Muscle layer of colon (tissue), 2 donors: ENCODE data around the gene RASGRF1.

Experiments
- H3K27ac ChIP-seq: one replicate; pipeline ENCODE4 v1.7.0; 2013; ENCODE audit warnings: low read depth, mild to moderate bottlenecking, low read length, moderate library complexity
- H3K27me3 ChIP-seq, 2 donors: one replicate each; pipeline ENCODE4 v1.7.0; 2013; ENCODE audit warnings: low read length in 2 of 2, mild to moderate bottlenecking in 2 of 2; ENCODE audit not compliant: insufficient read depth in 2 of 2, control insufficient read depth in 1 of 2
- H3K36me3 ChIP-seq: one replicate; pipeline ENCODE4 v1.7.0; 2013; ENCODE audit warnings: mild to moderate bottlenecking, low read length; ENCODE audit not compliant: insufficient read depth
- H3K4me1 ChIP-seq: one replicate; pipeline ENCODE4 v1.7.0; 2013; ENCODE audit warnings: mild to moderate bottlenecking, low read length; ENCODE audit not compliant: insufficient read depth
- H3K4me3 ChIP-seq, 2 donors: one replicate each; pipeline ENCODE4 v1.7.0; 2013; ENCODE audit warnings: low read length in 2 of 2, low read depth in 1 of 2, mild to moderate bottlenecking in 1 of 2, moderate library complexity in 1 of 2
- H3K9ac ChIP-seq: one replicate; pipeline ENCODE4 v1.7.0; 2013; ENCODE audit warnings: low read length
- H3K9me3 ChIP-seq: one replicate; pipeline ENCODE4 v1.7.0; 2013; ENCODE audit warnings: mild to moderate bottlenecking, low read length
- donor health status: abdominal sarcoma.
- donor health status: Adenocarcinoma of cecum.

The RASGRF1 gene

DNA sequence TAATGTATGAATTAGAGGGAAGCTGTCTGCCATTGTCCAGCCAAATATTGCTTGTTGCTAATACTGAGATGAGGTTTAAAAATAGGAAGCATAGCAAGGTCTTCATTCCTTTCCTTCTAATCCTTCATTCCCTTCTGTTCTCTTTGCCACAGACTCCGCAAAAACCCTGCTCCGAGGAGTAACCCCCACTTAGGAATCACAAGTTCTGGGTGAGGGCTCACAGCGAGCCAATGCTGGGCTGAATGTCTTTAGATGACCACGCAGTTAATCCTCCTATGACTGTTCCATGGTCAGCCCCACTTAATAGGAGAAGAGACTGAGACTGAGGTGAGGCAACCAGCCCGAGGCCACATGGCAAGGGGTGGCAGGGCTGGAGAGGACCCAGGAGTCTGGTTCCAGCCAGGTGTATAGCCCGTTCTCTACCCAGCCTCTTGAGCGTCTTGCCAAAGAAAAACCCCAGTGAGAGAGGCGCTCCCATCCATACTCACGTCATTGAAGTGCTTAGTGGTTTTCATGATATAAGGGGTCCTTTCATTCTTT, 100.8 kb downstream of the RASGRF1 start:
- H3K4me1 ChIP-seq = peaks cover 23% of the 10 kb centered on the region
- no peak overlapping the region for H3K27ac ChIP-seq
- H3K9ac ChIP-seq = no peak overlapping the region
- no peak overlapping the region for H3K4me3 ChIP-seq
- H3K36me3 ChIP-seq = no peaks in the 10 kb centered on the region
- no peaks in the 10 kb centered on the region for H3K27me3 ChIP-seq
- H3K9me3 ChIP-seq = no peaks in the 10 kb centered on the region

DNA sequence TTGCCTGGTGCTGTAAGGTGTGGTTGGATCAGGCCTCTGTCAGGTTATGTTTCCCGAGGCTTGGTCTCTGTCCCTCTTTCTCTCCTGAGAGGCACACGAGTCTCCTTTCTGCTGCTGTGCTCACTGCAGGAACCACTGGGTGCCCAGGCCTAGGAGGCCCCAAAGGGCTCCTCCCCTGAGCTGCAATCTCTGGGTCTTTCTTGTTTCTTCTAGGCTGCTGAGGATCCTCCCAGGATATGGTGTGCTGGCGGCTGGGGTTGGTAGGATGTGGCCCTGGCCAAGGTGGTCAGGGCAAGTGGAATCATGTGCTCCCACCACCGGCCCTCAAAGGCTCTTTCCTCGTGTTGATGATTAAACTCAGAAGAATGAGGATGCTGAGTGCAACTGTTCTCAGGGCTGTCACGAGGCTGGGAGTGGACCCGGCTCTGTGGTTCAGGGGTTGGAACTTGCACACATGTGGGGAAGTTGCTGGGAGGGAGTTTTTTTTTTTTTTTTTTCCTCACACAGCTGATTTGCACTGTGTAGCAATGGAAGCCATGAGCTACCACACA, 102.1 kb downstream of the RASGRF1 start:
- H3K27me3 ChIP-seq = no peaks in the 10 kb centered on the region
- H3K9me3 ChIP-seq = no peaks in the 10 kb centered on the region
- H3K27ac ChIP-seq = no peak overlapping the region
- H3K36me3 ChIP-seq = no peaks in the 10 kb centered on the region
- H3K4me1 ChIP-seq = peaks cover 23% of the 10 kb centered on the region
- no peak overlapping the region for H3K9ac ChIP-seq
- H3K4me3 ChIP-seq = no peak overlapping the region

DNA sequence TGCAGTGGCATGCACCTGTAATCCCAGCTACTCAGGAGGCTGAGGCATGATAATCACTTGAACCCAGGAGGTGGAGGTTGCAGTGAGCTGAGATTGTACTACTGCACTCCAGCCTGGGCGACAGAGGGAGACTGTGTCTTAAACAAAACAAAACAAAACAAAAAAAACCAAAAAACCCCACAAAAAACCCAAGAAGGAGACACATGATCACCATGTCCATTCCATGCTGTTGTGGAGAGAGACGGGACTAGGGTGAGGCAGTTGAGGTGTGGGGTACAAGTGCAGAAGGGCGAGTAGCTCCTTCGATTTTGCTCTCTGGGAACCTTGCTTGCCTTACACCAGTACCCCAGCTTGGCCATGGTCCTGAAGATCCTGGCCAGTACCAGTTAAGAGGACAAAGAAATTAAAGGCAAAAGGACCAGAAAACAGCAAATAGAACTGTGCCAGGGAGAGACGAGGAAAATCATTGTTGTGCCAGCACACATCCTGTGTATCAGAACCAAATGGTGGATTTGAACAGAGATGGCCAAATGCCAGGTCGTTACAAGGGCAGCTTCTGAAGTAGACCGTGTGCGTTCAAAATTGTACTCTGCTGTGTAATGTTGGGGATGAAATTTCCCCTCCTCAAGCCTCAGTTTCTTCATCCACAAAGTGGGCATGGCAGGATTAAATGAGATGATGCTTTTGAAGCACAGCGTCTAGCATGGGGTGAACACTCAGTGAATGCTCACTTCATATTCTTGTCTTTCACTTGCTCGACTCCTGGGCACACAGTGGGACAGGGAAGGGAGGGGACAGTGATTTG, 102.8 kb downstream of the RASGRF1 start:
- Histone ChIP-seq H3K9ac (no peak overlapping the region), H3K4me1 (peaks cover 23% of the 10 kb centered on the region), H3K4me3 (no peak overlapping the region), H3K36me3 (no peaks in the 10 kb centered on the region), H3K9me3 (no peaks in the 10 kb centered on the region), H3K27me3 (no peaks in the 10 kb centered on the region), H3K27ac (no peak overlapping the region)

DNA sequence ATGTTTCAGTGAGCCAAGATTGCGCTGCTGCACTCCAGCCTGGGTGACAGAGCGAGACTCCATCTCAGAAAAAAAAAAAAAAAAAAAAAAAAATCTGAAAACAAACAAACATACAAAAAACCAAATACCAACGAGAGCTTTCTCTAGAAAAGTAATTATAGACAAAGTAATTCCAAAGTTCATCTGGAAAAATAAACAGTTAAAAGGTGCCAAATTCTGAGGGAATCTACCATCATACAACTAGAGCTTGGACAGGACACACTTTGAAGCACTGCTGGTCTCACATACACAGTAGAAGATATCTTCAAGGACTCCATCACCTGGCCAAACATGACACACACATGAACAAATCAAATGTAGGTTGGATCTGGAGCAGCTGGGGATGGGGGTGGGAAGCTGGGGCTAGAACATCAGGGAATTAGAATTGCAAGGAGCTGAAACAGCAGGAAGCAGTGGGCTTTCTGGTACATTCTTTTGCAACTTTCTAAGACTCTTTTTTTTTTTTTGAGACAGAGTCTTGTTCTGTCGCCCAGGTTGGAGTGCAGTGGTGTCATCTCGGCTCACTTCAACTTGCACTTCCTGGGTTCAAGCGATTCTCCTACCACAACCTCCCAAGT, 104.6 kb downstream of the RASGRF1 start:
- Histone ChIP-seq H3K4me3 (no peak overlapping the region), H3K27ac (no peak overlapping the region), H3K9me3 (no peaks in the 10 kb centered on the region), H3K4me1 (peaks cover 23% of the 10 kb centered on the region), H3K9ac (no peak overlapping the region), H3K36me3 (no peaks in the 10 kb centered on the region), H3K27me3 (no peaks in the 10 kb centered on the region)

DNA sequence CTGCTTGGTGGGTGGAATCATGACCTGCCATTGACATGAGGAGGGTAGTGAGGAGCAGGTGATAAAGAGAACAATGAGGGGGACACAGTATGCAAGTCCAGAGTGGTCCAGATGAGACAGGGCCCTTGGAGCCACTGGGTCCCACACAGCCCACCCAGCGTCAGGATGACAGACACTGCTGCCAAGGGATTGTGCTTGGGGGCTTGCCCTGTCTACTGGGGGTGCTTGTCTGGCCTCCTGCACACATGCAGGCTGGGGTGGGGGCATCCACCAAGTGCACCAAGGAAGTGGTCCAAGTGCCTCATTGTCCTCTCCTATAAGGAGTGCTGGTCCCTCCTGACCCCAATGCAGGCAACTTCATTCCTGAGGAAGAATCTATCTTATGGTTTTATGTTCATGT, 106.5 kb downstream of the RASGRF1 start:
- H3K36me3 ChIP-seq = no peaks in the 10 kb centered on the region
- no peak overlapping the region for H3K9ac ChIP-seq
- H3K4me3 ChIP-seq = no peak overlapping the region
- no peaks in the 10 kb centered on the region for H3K9me3 ChIP-seq
- no peak overlapping the region for H3K27ac ChIP-seq
- H3K4me1 ChIP-seq = peaks cover 12% of the 10 kb centered on the region
- H3K27me3 ChIP-seq = no peaks in the 10 kb centered on the region

DNA sequence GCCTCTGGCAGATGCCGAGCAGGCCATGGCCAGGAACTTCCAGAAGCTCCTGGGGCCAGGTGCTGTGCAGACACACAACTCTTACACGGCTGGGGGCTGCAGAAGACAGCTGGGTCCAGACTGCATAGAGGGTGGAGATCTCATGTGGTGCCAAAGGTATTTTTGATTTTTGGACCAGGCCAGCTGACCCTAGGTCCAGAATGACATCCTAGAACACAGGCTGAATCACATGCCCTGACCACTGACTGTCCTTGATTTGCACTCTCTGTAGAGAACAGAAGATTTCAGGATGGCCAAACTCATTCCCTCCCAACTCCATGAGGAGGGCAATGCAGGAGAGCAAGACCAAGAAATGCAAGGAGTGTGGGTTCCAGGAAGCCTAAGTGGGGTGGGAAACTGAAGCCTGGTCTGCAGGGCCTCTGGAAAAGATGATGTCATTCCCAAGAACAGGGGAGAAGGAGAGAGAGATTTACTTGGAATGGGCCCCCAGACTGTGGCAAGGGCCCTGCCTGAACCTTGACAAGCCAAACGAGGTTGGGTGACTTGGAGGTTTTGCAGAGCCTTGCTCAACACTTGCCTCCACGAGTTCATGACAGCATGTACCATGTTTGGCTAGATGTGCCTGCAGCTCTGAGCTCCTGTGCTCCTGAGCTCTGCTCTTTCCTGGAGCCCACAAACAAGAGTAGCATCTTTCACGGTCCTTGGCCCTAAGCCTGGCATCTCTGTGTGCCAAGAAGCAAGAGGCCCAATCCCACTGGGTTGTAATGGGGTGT, 107.2 kb downstream of the RASGRF1 start:
- Histone ChIP-seq H3K9me3 (no peaks in the 10 kb centered on the region), H3K27ac (no peak overlapping the region), H3K9ac (no peak overlapping the region), H3K27me3 (no peaks in the 10 kb centered on the region), H3K4me1 (peaks cover 5% of the 10 kb centered on the region), H3K4me3 (no peak overlapping the region), H3K36me3 (no peaks in the 10 kb centered on the region)

DNA sequence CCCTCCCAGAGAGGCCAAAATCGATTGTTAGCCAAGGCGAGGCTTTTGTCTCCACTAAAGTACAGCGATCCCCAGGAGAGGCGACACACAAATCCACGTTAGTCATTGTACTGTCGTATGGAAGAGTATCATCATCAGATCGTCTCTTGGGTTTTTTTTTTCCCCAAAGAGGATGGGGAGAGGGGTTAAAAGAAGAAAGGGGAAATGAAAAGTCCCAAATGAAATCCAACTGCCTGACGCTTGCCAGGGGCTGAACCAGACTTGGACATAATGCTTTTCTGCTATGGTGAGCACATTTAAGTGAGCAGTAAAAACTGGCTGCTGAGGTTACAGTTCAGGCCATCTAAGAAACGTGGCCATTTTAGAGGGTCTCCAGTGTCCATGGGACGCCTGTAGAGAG, 107.8 kb downstream of the RASGRF1 start:
- no peaks in the 10 kb centered on the region for H3K36me3 ChIP-seq
- no peaks in the 10 kb centered on the region for H3K27me3 ChIP-seq
- no peaks in the 10 kb centered on the region for H3K4me1 ChIP-seq
- no peak overlapping the region for H3K4me3 ChIP-seq
- no peak overlapping the region for H3K27ac ChIP-seq
- H3K9me3 ChIP-seq = no peaks in the 10 kb centered on the region
- H3K9ac ChIP-seq = no peak overlapping the region

DNA sequence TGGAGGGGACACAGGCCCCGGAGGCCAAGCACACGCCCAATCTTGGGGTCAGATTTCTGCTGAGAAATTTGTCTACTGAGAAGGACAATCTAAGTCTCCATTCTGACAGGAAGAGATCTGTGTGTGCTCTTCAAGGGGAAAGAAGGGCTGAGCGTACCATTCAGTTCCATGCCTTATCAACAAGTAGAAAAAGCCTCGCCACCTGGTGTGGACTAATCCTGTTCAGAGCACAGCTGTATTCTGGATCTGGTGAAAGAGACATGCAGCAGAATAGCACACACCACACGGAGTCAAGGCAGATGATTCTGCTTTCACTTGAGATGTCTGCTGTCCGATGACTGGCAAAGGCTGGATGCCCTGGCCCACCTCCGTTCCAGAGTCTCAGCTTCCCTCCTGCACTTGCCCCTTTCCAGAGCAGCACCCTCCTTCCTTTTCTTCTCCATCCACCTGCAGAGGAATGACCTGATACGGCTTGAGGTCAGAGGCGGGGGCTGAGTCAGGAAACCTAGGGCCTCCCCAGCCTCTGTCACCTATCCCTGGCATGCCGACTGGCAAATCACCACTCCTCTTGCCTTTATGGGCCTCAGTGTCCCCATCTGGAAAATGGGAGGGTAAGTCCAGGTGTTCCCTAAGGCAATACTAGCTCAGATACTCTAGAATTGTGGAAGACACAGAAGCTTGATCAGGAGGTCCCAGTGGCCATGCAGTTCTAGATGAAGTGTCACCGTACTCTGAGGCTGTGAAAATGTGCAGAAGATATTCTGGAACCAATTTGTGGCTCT, 108.9 kb downstream of the RASGRF1 start:
- Histone ChIP-seq H3K9ac (no peak overlapping the region), H3K27ac (no peak overlapping the region), H3K36me3 (no peaks in the 10 kb centered on the region), H3K27me3 (no peaks in the 10 kb centered on the region), H3K4me1 (no peaks in the 10 kb centered on the region), H3K4me3 (no peak overlapping the region), H3K9me3 (no peaks in the 10 kb centered on the region)

DNA sequence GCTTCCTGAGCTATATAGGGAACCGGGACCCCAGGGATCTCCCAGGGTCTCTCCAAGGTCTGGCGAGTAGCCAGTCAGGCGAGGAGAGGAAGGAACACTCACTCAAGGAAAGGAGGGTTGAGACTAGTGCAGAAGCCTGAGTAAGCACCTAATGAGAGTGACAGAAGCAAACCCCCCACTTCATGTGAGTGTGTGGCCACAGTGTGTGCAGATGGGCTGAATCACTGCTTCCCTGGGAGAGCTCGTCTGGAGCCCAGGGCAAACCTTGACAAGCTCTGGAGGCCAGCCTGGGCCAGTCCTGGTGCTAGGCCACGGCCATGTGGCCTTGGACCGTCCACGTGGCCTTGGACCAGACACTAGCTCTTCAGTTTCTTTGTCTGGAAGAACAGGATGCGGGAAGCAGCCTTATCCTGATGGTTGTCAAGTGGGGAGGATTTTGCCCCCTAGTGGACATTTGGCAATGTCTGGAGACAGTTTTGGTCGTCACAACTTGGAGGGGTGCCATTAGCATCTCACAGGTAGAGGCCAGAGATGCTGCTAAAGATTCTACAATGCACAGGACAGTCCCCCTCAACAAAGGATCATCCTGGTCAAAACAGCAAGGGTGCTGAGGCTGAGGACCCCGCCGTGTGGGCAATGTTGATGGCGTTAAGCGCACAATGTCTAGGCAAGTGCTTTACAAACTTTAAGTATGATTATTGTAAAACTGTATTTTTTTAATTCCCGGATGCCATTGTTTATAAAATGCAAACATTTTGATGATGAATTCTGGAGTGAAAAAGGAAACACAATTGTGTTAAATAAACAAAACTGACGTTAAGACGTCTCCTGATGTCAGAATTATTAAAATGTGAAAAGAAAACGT, 110.9 kb downstream of the RASGRF1 start:
- no peaks in the 10 kb centered on the region for H3K36me3 ChIP-seq
- no peaks in the 10 kb centered on the region for H3K9me3 ChIP-seq
- no peak overlapping the region for H3K4me3 ChIP-seq
- H3K27ac ChIP-seq = no peak overlapping the region
- no peak overlapping the region for H3K9ac ChIP-seq
- H3K4me1 ChIP-seq = no peaks in the 10 kb centered on the region
- H3K27me3 ChIP-seq = no peaks in the 10 kb centered on the region

DNA sequence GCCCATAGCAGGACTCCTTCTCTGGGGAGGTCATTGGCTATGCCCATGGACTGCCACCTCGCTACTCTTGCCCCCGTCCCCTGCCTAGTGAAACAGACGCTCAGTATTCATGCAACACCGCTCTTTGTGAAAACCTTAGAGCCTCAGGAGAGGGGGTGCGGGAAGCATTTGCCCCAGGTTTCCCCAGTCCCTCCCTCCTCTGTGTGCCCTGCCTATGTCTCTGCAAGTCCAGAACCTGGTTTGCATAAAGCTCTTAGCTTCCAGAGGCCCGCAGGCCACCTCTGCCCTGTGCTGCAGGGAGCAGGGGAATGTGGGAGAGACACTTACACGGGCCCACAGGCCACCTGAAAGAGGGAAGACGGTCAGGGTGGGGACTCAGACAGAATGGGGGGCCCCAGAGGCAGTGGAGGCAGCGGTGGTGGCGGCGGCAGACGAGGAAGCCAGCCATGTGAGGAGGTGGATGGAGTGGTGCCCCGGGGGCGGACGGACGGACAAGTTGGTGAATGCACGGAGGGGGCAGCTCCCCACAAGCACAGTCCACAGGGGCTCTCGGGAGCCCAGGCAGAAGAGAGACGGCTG, 111.9 kb downstream of the RASGRF1 start:
- Histone ChIP-seq H3K9me3 (no peaks in the 10 kb centered on the region), H3K36me3 (no peaks in the 10 kb centered on the region), H3K27me3 (no peaks in the 10 kb centered on the region), H3K4me1 (no peaks in the 10 kb centered on the region), H3K9ac (no peak overlapping the region), H3K4me3 (no peak overlapping the region), H3K27ac (no peak overlapping the region)
